Vagina (tissue), 2 donors: Measurements from ENCODE around the gene ACE2.

Source experiments
- CTCF ChIP-seq, 3 experiments: fragments of 450-650 bp in 2 of 3; fragments of 200-600 bp in 1 of 3; sonication (generic) in 1 of 3; IDR thresholded peaks; one replicate each; pipeline ENCODE4 v1.5.1; 2017 to 2019; ENCODE audit warnings: antibody characterized with exemption in 3 of 3, mild to moderate bottlenecking in 2 of 3, moderate library complexity in 2 of 3
- POLR2A ChIP-seq, 2 donors: fragments of 450-650 bp; IDR thresholded peaks; one replicate each; pipeline ENCODE4 v1.6.1; 2017; ENCODE audit warnings: antibody characterized with exemption in 2 of 2, mild to moderate bottlenecking in 2 of 2, moderate library complexity in 2 of 2
- POLR2AphosphoS5 ChIP-seq, 2 donors: sonication (generic); formaldehyde crosslinking; IDR thresholded peaks; one replicate each; pipeline ENCODE4 v1.9.0; 2017; ENCODE audit warnings: antibody characterized with exemption in 2 of 2, mild to moderate bottlenecking in 2 of 2, low read depth in 1 of 2; ENCODE audit not compliant: insufficient read depth in 1 of 2

- TF ChIP-seq POLR2AphosphoS5 (IDR thresholded peaks at IDR 0.05; ENCODE audit: insufficient read depth in 1 of 2, low read depth in 1 of 2) (no peak), POLR2A (IDR thresholded peaks at IDR 0.05) (no peak), CTCF (IDR thresholded peaks at IDR 0.05) (no peak)
Observed at GRCh38 chrX:15529165-15529564, 71.6 kb downstream of the ACE2 start.
